ENCODE measurements around the gene GXYLT2. TPM values are rescaled to one million over a fixed set of nuclear protein-coding genes. Genes with fewer than 3 reads are reported as not detected.
A peak's percentile ranks its signal among the peaks of the same experiment; 100 is the strongest.

Gene GXYLT2
- total and polyA plus RNA-seq, 2 of the 13 experiments (the other 11 are each of a cell fraction or from before 2014, with no cell fraction given): 4.3 to 6.9 TPM

DNA sequence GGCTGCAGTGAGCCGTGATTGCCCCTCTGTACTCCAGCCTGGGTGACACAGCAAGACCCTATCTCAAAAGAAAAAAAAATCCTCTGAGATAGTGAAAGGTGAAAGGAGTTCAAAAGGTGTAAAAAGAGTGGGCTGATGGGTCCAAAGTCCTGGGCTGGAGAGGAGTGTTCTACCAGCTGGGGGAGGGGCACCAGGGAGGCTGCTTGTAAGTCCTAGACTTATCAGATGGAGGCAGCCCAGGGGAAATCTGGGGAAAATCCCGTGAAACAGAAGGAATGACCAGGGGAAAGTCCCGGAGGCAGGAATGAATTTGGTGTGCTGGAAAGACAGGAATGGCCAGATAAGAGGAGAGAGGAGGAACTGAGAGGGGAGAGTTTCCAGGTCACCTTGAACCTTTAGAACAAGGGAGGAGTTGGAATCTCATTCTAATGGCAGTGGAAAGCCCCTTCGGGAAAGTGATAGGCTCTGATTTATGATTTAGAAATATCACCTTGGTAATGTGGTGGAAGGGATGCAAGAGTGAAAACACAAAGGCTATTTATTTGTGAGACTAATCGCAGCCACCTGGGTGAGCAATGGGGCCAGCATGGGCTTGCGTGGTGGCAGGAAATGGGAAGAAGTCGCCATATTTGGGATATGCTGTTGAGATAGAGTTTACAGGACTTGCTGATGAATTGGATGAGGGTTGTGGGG, 85.3 kb downstream of the GXYLT2 start (continued):
- TF ChIP-seq, protein P1, sequence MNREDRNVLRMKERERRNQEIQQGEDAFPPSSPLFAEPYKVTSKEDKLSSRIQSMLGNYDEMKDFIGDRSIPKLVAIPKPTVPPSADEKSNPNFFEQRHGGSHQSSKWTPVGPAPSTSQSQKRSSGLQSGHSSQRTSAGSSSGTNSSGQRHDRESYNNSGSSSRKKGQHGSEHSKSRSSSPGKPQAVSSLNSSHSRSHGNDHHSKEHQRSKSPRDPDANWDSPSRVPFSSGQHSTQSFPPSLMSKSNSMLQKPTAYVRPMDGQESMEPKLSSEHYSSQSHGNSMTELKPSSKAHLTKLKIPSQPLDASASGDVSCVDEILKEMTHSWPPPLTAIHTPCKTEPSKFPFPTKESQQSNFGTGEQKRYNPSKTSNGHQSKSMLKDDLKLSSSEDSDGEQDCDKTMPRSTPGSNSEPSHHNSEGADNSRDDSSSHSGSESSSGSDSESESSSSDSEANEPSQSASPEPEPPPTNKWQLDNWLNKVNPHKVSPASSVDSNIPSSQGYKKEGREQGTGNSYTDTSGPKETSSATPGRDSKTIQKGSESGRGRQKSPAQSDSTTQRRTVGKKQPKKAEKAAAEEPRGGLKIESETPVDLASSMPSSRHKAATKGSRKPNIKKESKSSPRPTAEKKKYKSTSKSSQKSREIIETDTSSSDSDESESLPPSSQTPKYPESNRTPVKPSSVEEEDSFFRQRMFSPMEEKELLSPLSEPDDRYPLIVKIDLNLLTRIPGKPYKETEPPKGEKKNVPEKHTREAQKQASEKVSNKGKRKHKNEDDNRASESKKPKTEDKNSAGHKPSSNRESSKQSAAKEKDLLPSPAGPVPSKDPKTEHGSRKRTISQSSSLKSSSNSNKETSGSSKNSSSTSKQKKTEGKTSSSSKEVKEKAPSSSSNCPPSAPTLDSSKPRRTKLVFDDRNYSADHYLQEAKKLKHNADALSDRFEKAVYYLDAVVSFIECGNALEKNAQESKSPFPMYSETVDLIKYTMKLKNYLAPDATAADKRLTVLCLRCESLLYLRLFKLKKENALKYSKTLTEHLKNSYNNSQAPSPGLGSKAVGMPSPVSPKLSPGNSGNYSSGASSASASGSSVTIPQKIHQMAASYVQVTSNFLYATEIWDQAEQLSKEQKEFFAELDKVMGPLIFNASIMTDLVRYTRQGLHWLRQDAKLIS (CRISPR knock-in tag; IDR thresholded peaks at IDR 0.05): no peak
- TF ChIP-seq, protein P2, sequence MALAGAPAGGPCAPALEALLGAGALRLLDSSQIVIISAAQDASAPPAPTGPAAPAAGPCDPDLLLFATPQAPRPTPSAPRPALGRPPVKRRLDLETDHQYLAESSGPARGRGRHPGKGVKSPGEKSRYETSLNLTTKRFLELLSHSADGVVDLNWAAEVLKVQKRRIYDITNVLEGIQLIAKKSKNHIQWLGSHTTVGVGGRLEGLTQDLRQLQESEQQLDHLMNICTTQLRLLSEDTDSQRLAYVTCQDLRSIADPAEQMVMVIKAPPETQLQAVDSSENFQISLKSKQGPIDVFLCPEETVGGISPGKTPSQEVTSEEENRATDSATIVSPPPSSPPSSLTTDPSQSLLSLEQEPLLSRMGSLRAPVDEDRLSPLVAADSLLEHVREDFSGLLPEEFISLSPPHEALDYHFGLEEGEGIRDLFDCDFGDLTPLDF (CRISPR knock-in tag; IDR thresholded peaks at IDR 0.05): no peak
- TF ChIP-seq DNMT1 (CRISPR knock-in tag; IDR thresholded peaks at IDR 0.05) (no peak), ZIK1 (CRISPR knock-in tag; IDR thresholded peaks at IDR 0.05; ENCODE audit: borderline replicate concordance, low read depth) (no peak), SMC3 (IDR thresholded peaks at IDR 0.05; ENCODE audit: low read length) (no peak), FLYWCH1 (CRISPR knock-in tag; IDR thresholded peaks at IDR 0.05) (no peak), JUN (CRISPR knock-in tag; IDR thresholded peaks at IDR 0.05) (no peak), CCDC6 (CRISPR knock-in tag; IDR thresholded peaks at IDR 0.05) (no peak), BRD4 (CRISPR knock-in tag; IDR thresholded peaks at IDR 0.05) (no peak), TBP (CRISPR knock-in tag; IDR thresholded peaks at IDR 0.05) (no peak), SIN3B (IDR thresholded peaks at IDR 0.05; ENCODE audit: low read length) (no peak), SP4 (CRISPR knock-in tag; IDR thresholded peaks at IDR 0.05) (no peak), ZNF33B (CRISPR knock-in tag; IDR thresholded peaks at IDR 0.05) (no peak), ZSCAN25 (CRISPR knock-in tag; IDR thresholded peaks at IDR 0.05) (no peak), SP5 (CRISPR knock-in tag; IDR thresholded peaks at IDR 0.05; ENCODE audit: borderline replicate concordance, low read depth) (peak; percentile 49; the same call in 1 of the 2 replicates), ZNF773 (CRISPR knock-in tag; IDR thresholded peaks at IDR 0.05; ENCODE audit: borderline replicate concordance) (no peak), ZC3H4 (CRISPR knock-in tag; IDR thresholded peaks at IDR 0.05; ENCODE audit: borderline replicate concordance) (no peak), ZNF34 (CRISPR knock-in tag; IDR thresholded peaks at IDR 0.05; ENCODE audit: borderline replicate concordance) (no peak), ZNF710 (CRISPR knock-in tag; IDR thresholded peaks at IDR 0.05; ENCODE audit: borderline replicate concordance) (peak; percentile 75; the same call in 1 of the 2 replicates)
- TF ChIP-seq, protein P3, sequence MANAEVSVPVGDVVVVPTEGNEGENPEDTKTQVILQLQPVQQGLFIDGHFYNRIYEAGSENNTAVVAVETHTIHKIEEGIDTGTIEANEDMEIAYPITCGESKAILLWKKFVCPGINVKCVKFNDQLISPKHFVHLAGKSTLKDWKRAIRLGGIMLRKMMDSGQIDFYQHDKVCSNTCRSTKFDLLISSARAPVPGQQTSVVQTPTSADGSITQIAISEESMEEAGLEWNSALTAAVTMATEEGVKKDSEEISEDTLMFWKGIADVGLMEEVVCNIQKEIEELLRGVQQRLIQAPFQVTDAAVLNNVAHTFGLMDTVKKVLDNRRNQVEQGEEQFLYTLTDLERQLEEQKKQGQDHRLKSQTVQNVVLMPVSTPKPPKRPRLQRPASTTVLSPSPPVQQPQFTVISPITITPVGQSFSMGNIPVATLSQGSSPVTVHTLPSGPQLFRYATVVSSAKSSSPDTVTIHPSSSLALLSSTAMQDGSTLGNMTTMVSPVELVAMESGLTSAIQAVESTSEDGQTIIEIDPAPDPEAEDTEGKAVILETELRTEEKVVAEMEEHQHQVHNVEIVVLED (CRISPR knock-in tag; IDR thresholded peaks at IDR 0.05; ENCODE audit: borderline replicate concordance): no peak
- TF ChIP-seq, protein P4, sequence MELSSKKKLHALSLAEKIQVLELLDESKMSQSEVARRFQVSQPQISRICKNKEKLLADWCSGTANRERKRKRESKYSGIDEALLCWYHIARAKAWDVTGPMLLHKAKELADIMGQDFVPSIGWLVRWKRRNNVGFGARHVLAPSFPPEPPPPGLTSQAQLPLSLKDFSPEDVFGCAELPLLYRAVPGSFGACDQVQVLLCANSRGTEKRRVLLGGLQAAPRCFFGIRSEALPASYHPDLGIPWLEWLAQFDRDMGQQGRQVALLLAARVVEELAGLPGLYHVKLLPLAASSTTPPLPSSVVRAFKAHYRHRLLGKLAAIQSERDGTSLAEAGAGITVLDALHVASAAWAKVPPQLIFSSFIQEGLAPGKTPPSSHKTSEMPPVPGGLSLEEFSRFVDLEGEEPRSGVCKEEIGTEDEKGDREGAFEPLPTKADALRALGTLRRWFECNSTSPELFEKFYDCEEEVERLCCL (CRISPR knock-in tag; IDR thresholded peaks at IDR 0.05; ENCODE audit: borderline replicate concordance): no peak

All from HepG2 (cell line).